Measurements from ENCODE around the gene SERPINF2.
A peak's percentile ranks its signal among the peaks of the same experiment; 100 is the strongest.
"Not testable (repeated sequence)": the region's sequence is repeated elsewhere in the genome, so short reads cannot be mapped to it uniquely, and the experiment has no call there.

The SERPINF2 gene

GRCh38 chr17:1742371-1743087, at the start of gene SERPINF2:
TSS of gene SERPINF2 (plus strand) at chr17:1742871. CDS start at chr17:1744996, 2,125 bp downstream.
- DNase-seq (ENCODE audit: low read depth, low spot score) = no peak
- H3K27ac ChIP-seq = no peak within 1 kb of the TSS

GRCh38 chr17:1693339-1693738, 49.3 kb upstream of the SERPINF2 start:
- no peak overlapping the region for H3K27ac ChIP-seq
- no peak for DNase-seq (ENCODE audit: low read depth, low spot score)

- DNase-seq (ENCODE audit: low read depth, low spot score) = no peak
- H3K27ac ChIP-seq = no peak overlapping the region
Observed at GRCh38 chr17:1695365-1695764, 47.3 kb upstream of the SERPINF2 start.

- DNase-seq (ENCODE audit: low read depth, low spot score) = no peak
- no peak overlapping the region for H3K27ac ChIP-seq
Observed at GRCh38 chr17:1697681-1698080, 45.0 kb upstream of the SERPINF2 start.

- not testable (repeated sequence) for DNase-seq (ENCODE audit: low read depth, low spot score)
Observed at GRCh38 chr17:1699891-1700290, 42.8 kb upstream of the SERPINF2 start.

GRCh38 chr17:1703063-1703462, 39.6 kb upstream of the SERPINF2 start:
- no peak for DNase-seq (ENCODE audit: low read depth, low spot score)

More at GRCh38 chr17:1699891-1700290, 42.8 kb upstream of the SERPINF2 start:
- H3K27ac ChIP-seq = not testable (repeated sequence)

GRCh38 chr17:1705004-1705403, 37.7 kb upstream of the SERPINF2 start:
- H3K27ac ChIP-seq = no peak overlapping the region
- DNase-seq (ENCODE audit: low read depth, low spot score) = no peak

More at GRCh38 chr17:1703063-1703462, 39.6 kb upstream of the SERPINF2 start:
- H3K27ac ChIP-seq = no peak overlapping the region

- DNase-seq (ENCODE audit: low read depth, low spot score) = no peak
Observed at GRCh38 chr17:1707107-1707506, 35.6 kb upstream of the SERPINF2 start.

GRCh38 chr17:1708791-1709346, 33.8 kb upstream of the SERPINF2 start:
- not testable (repeated sequence) for DNase-seq (ENCODE audit: low read depth, low spot score); H3K27ac ChIP-seq

More at GRCh38 chr17:1707107-1707506, 35.6 kb upstream of the SERPINF2 start:
- no peak overlapping the region for H3K27ac ChIP-seq

GRCh38 chr17:1709403-1709951, 33.2 kb upstream of the SERPINF2 start:
- H3K27ac ChIP-seq = peak overlapping the region; percentile 100
- no peak for DNase-seq (ENCODE audit: low read depth, low spot score)

- DNase-seq (ENCODE audit: low read depth, low spot score) = no peak
- H3K27ac ChIP-seq = peak within 1 kb of the TSS; percentile 100
Observed at GRCh38 chr17:1709971-1710806, 32.5 kb upstream of the SERPINF2 start, which contains the start of gene TLCD2. TSS of gene TLCD2 (minus strand) at chr17:1710377. CDS start at chr17:1710242, 135 bp downstream.

GRCh38 chr17:1710807-1711553, 31.7 kb upstream of the SERPINF2 start:
- H3K27ac ChIP-seq = peak overlapping the region; percentile 100
- DNase-seq (ENCODE audit: low read depth, low spot score) = no peak

- no peak for DNase-seq (ENCODE audit: low read depth, low spot score)
- H3K27ac ChIP-seq = peak overlapping the region; percentile 100
Observed at GRCh38 chr17:1711804-1712203, 30.9 kb upstream of the SERPINF2 start.

- H3K27ac ChIP-seq = peak overlapping the region; percentile 100
- DNase-seq (ENCODE audit: low read depth, low spot score) = no peak
Observed at GRCh38 chr17:1712271-1712670, 30.4 kb upstream of the SERPINF2 start.

GRCh38 chr17:1713160-1713877, 29.4 kb upstream of the SERPINF2 start:
- no peak for DNase-seq (ENCODE audit: low read depth, low spot score)
- peak overlapping the region; percentile 100 for H3K27ac ChIP-seq

- no peak for DNase-seq (ENCODE audit: low read depth, low spot score)
- H3K27ac ChIP-seq = peak overlapping the region; percentile 100
Observed at GRCh38 chr17:1713878-1714426, 28.7 kb upstream of the SERPINF2 start.

- H3K27ac ChIP-seq = peak overlapping the region; percentile 100
- no peak for DNase-seq (ENCODE audit: low read depth, low spot score)
Observed at GRCh38 chr17:1714427-1714979, 28.2 kb upstream of the SERPINF2 start.

- DNase-seq (ENCODE audit: low read depth, low spot score) = peak; percentile 55
- peak overlapping the region; percentile 100 for H3K27ac ChIP-seq
Observed at GRCh38 chr17:1714980-1715802, 27.5 kb upstream of the SERPINF2 start.
